Karpas-422 (cell line): ENCODE results near the gene HIVEP1. TPM values are rescaled to one million over a fixed set of nuclear protein-coding genes. Genes with fewer than 3 reads are reported as not detected.

Experiments used
- DNase-seq: peaks from one replicate; pipeline ENCODE4 v3.0.0-alpha.2; 2015
- H2AFZ ChIP-seq: fragments of 200-600 bp; sonication (generic); 2 replicates; pipeline ENCODE4 v1.6.1; 2014; ENCODE audit warnings: antibody characterized with exemption, low read length, mixed read lengths
- H3K27ac ChIP-seq: fragments of 200-600 bp; sonication (generic); 2 replicates; pipeline ENCODE4 v1.5.1; 2014; ENCODE audit warnings: mild to moderate bottlenecking, low read length, moderate library complexity
- H3K27me3 ChIP-seq: fragments of 200-600 bp; sonication (generic); 2 replicates; pipeline ENCODE4 v1.6.1; 2014; ENCODE audit warnings: low read length, mixed read lengths
- H3K36me3 ChIP-seq: fragments of 200-600 bp; sonication (generic); 2 replicates; pipeline ENCODE4 v1.6.1; 2014; ENCODE audit warnings: low read length, mixed read lengths; ENCODE audit not compliant: insufficient read depth
- H3K4me1 ChIP-seq: fragments of 200-600 bp; sonication (generic); 2 replicates; pipeline ENCODE4 v1.6.1; 2014; ENCODE audit warnings: mild to moderate bottlenecking, low read length, mixed read lengths
- H3K4me2 ChIP-seq: fragments of 200-600 bp; sonication (generic); 2 replicates; pipeline ENCODE4 v1.6.1; 2014; ENCODE audit warnings: low read length, low read depth, mild to moderate bottlenecking; ENCODE audit not compliant: poor library complexity, severe bottlenecking
- H3K4me3 ChIP-seq: fragments of 200-600 bp; sonication (generic); 2 replicates; pipeline ENCODE4 v1.5.1; 2014; ENCODE audit warnings: mild to moderate bottlenecking, antibody characterized with exemption, low read length, mixed read lengths
- H3K79me2 ChIP-seq: fragments of 200-600 bp; sonication (generic); 2 replicates; pipeline ENCODE4 v1.6.1; 2014; ENCODE audit warnings: mild to moderate bottlenecking, low read length, mixed read lengths
- H3K9ac ChIP-seq: fragments of 200-600 bp; sonication (generic); 2 replicates; pipeline ENCODE4 v1.6.0; 2014; ENCODE audit warnings: low read length
- H3K9me2 ChIP-seq: fragments of 200-600 bp; sonication (generic), shearing (Covaris generic); replicated peaks from 2 replicates; pipeline ENCODE4 v1.6.0; 2014; ENCODE audit warnings: mild to moderate bottlenecking, low read length, moderate library complexity; ENCODE audit not compliant: insufficient read depth
- H3K9me3 ChIP-seq: fragments of 300-700, 200-600 bp; sonication (generic); 2 replicates; pipeline ENCODE4 v1.6.1; 2014; ENCODE audit warnings: low read length, mixed read lengths
- H4K20me1 ChIP-seq: fragments of 200-600 bp; sonication (generic); 2 replicates; pipeline ENCODE4 v1.6.1; 2014; ENCODE audit warnings: mild to moderate bottlenecking, antibody characterized with exemption, low read length, low read depth; ENCODE audit not compliant: insufficient read depth
- total RNA-seq: library from RNA; depleted of rRNA; stranded (reverse); fragments of >200 nt; shearing (Covaris generic); gene quantifications from 2 replicates; pipeline ENCODE4 v1.2.3, GENCODE V29; 2014; ENCODE audit warnings: low replicate concordance

The HIVEP1 gene
- total RNA-seq, 1 experiment from 2014 or later, result 40.8 TPM

- H2AFZ ChIP-seq, result no peak overlapping the region
- DNase-seq, result no peak
- H3K4me3 ChIP-seq, result no peak overlapping the region
- no peaks in the 10 kb centered on the region for H3K9me3 ChIP-seq
- no peak overlapping the region for H3K9ac ChIP-seq
- H3K4me1 ChIP-seq, result peaks cover 41% of the 10 kb centered on the region
- H3K79me2 ChIP-seq, result peaks cover 69% of the 10 kb centered on the region
- H3K4me2 ChIP-seq, result no peak overlapping the region
- H3K9me2 ChIP-seq, result no peaks in the 10 kb centered on the region
- no peaks in the 10 kb centered on the region for H3K27me3 ChIP-seq
- H3K27ac ChIP-seq, result no peak overlapping the region
- H3K36me3 ChIP-seq, result peaks cover 9% of the 10 kb centered on the region; the same call in 1 of the 2 replicates
- no peaks in the 10 kb centered on the region for H4K20me1 ChIP-seq
Observed at GRCh38 chr6:12116264-12116800, 104.2 kb downstream of the HIVEP1 start.

- peaks cover 15% of the 10 kb centered on the region; the same call in 1 of the 2 replicates for H3K36me3 ChIP-seq
- no peaks in the 10 kb centered on the region for H3K27me3 ChIP-seq
- no peak overlapping the region for H3K4me3 ChIP-seq
- DNase-seq, result no peak
- no peak overlapping the region for H3K4me2 ChIP-seq
- H3K79me2 ChIP-seq, result peaks cover 64% of the 10 kb centered on the region
- H2AFZ ChIP-seq, result no peak overlapping the region
- H3K4me1 ChIP-seq, result peaks cover 41% of the 10 kb centered on the region
- H4K20me1 ChIP-seq, result no peaks in the 10 kb centered on the region
- H3K9me3 ChIP-seq, result no peaks in the 10 kb centered on the region
- H3K27ac ChIP-seq, result no peak overlapping the region
- no peak overlapping the region for H3K9ac ChIP-seq
- no peaks in the 10 kb centered on the region for H3K9me2 ChIP-seq
Observed at GRCh38 chr6:12116978-12117377, 104.9 kb downstream of the HIVEP1 start.

- no peak for DNase-seq
- Histone ChIP-seq H4K20me1 (no peaks in the 10 kb centered on the region), H3K4me1 (peaks cover 26% of the 10 kb centered on the region), H3K9ac (no peak overlapping the region), H3K9me3 (no peaks in the 10 kb centered on the region), H3K36me3 (peaks cover 15% of the 10 kb centered on the region; the same call in 1 of the 2 replicates), H2AFZ (no peak overlapping the region), H3K9me2 (no peaks in the 10 kb centered on the region), H3K4me2 (no peak overlapping the region), H3K4me3 (no peak overlapping the region), H3K79me2 (peaks cover 49% of the 10 kb centered on the region), H3K27me3 (no peaks in the 10 kb centered on the region), H3K27ac (no peak overlapping the region)
Observed at GRCh38 chr6:12118607-12119006, 106.5 kb downstream of the HIVEP1 start.

GRCh38 chr6:12119085-12119588, 107.0 kb downstream of the HIVEP1 start:
- DNase-seq, result no peak
- H3K27ac ChIP-seq, result no peak overlapping the region
- H2AFZ ChIP-seq, result no peak overlapping the region

GRCh38 chr6:12125396-12125795, 113.3 kb downstream of the HIVEP1 start:
- no peaks in the 10 kb centered on the region for H3K4me1 ChIP-seq
- H3K9me3 ChIP-seq, result no peaks in the 10 kb centered on the region
- no peak overlapping the region for H3K4me2 ChIP-seq
- peaks cover 24% of the 10 kb centered on the region; the same call in 1 of the 2 replicates for H3K36me3 ChIP-seq
- no peak overlapping the region for H3K4me3 ChIP-seq
- no peak for DNase-seq
- H3K9me2 ChIP-seq, result no peaks in the 10 kb centered on the region
- H2AFZ ChIP-seq, result no peak overlapping the region
- no peak overlapping the region for H3K9ac ChIP-seq
- peaks cover 52% of the 10 kb centered on the region for H3K79me2 ChIP-seq
- H3K27ac ChIP-seq, result no peak overlapping the region
- H4K20me1 ChIP-seq, result no peaks in the 10 kb centered on the region
- no peaks in the 10 kb centered on the region for H3K27me3 ChIP-seq

More at GRCh38 chr6:12119085-12119588, 107.0 kb downstream of the HIVEP1 start:
- Histone ChIP-seq H3K27me3 (no peaks in the 10 kb centered on the region), H3K9me3 (no peaks in the 10 kb centered on the region), H3K4me3 (no peak overlapping the region), H3K9me2 (no peaks in the 10 kb centered on the region), H4K20me1 (no peaks in the 10 kb centered on the region), H3K4me2 (no peak overlapping the region), H3K4me1 (peaks cover 21% of the 10 kb centered on the region), H3K36me3 (peaks cover 15% of the 10 kb centered on the region; the same call in 1 of the 2 replicates), H3K9ac (no peak overlapping the region), H3K79me2 (peaks cover 45% of the 10 kb centered on the region)

DNA sequence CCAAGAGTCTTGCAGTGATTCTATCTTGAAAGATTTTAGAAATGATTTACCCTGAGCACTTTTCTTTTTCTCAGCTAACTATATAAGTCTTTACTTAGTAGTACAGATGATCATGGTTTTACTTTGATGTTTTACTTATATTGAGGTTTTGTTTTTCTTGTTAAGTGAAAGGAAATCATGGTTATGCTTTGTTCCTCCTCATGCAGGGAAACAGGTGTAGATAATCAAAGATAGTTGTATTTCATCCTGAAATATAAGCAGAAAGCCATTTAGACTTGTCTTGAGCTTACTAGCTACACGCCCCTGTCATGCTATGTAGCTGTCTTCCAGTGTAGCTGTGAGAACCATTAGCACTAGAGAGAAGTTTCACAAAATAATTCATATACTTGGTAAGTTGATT, 113.9 kb downstream of the HIVEP1 start:
- Histone ChIP-seq H3K4me2 (no peak overlapping the region), H3K9me3 (no peaks in the 10 kb centered on the region), H3K9me2 (no peaks in the 10 kb centered on the region), H3K4me1 (no peaks in the 10 kb centered on the region), H3K27me3 (no peaks in the 10 kb centered on the region), H3K4me3 (no peak overlapping the region), H3K36me3 (peaks cover 26% of the 10 kb centered on the region; the same call in 1 of the 2 replicates), H2AFZ (no peak overlapping the region), H4K20me1 (no peaks in the 10 kb centered on the region), H3K9ac (no peak overlapping the region), H3K27ac (no peak overlapping the region), H3K79me2 (peaks cover 53% of the 10 kb centered on the region)
- DNase-seq, result peak; percentile 29

- no peak for DNase-seq
- H3K4me3 ChIP-seq, result no peak overlapping the region
- peaks cover 63% of the 10 kb centered on the region for H3K79me2 ChIP-seq
- peaks cover 19% of the 10 kb centered on the region; the same call in 1 of the 2 replicates for H3K36me3 ChIP-seq
- H2AFZ ChIP-seq, result no peak overlapping the region
- H3K27ac ChIP-seq, result no peak overlapping the region
- no peak overlapping the region for H3K9ac ChIP-seq
- no peak overlapping the region for H3K4me2 ChIP-seq
- no peaks in the 10 kb centered on the region for H3K9me2 ChIP-seq
- no peaks in the 10 kb centered on the region for H4K20me1 ChIP-seq
- H3K9me3 ChIP-seq, result no peaks in the 10 kb centered on the region
- H3K27me3 ChIP-seq, result no peaks in the 10 kb centered on the region
- peaks cover 15% of the 10 kb centered on the region for H3K4me1 ChIP-seq
Observed at GRCh38 chr6:12129523-12129922, 117.4 kb downstream of the HIVEP1 start.

DNA sequence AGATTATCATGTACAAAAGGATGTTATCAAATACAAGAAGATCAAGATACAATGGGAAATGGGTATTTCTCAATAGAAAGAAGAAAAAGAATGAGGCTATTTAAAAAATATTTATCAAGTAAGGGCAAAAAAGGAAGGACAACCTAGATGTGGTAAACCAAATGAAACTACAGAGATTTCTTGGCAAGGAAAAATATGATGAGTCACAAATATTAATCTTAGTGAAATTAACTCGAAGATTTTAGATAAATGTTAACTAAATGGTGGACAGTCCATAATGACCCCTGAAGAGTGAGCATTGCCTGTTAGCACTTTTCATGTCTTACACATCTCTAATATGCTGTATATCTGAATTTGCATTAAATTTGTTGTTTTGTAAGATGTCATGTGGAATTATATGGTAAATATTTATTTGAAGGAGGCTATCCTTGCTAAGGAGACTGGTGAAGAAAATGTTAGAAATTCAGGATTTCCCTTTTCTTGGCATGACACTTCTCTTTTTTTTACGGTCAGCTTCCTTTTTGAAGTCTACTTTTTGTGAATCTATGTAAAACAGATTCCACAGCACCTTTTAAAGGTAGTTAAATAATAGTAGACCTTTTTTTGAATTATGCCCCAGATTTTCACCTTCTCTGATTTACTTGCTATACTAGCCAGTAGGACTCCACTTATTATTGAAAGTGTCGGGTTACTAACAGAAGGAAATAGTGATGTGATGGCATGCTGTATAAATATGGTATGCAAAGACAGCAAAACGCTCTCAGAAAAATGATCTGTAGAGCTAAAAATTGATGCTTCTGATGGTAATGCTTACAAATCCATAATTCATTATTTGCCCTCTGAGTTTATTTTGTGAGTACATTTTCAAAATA, 120.5 kb downstream of the HIVEP1 start:
- no peaks in the 10 kb centered on the region for H3K27me3 ChIP-seq
- H3K79me2 ChIP-seq, result peaks cover 40% of the 10 kb centered on the region
- H3K4me2 ChIP-seq, result peak overlapping the region; percentile 40
- H3K4me1 ChIP-seq, result peaks cover 15% of the 10 kb centered on the region
- H2AFZ ChIP-seq, result no peak overlapping the region
- peak overlapping the region; percentile 15; the same call in 1 of the 2 replicates for H3K4me3 ChIP-seq
- H3K9me3 ChIP-seq, result no peaks in the 10 kb centered on the region
- H3K9me2 ChIP-seq, result no peaks in the 10 kb centered on the region
- no peaks in the 10 kb centered on the region for H4K20me1 ChIP-seq
- peak; percentile 52 for DNase-seq
- peak overlapping the region; percentile 26 for H3K27ac ChIP-seq
- no peak overlapping the region for H3K9ac ChIP-seq
- H3K36me3 ChIP-seq, result peaks cover 11% of the 10 kb centered on the region; the same call in 1 of the 2 replicates
